GM03348 (cell line): ENCODE results near the gene ERGIC1.

Experiments used
- DNase-seq: peaks from one replicate; pipeline ENCODE4 v3.0.0; 2012; ENCODE audit warnings: low spot score

The ERGIC1 gene

DNA sequence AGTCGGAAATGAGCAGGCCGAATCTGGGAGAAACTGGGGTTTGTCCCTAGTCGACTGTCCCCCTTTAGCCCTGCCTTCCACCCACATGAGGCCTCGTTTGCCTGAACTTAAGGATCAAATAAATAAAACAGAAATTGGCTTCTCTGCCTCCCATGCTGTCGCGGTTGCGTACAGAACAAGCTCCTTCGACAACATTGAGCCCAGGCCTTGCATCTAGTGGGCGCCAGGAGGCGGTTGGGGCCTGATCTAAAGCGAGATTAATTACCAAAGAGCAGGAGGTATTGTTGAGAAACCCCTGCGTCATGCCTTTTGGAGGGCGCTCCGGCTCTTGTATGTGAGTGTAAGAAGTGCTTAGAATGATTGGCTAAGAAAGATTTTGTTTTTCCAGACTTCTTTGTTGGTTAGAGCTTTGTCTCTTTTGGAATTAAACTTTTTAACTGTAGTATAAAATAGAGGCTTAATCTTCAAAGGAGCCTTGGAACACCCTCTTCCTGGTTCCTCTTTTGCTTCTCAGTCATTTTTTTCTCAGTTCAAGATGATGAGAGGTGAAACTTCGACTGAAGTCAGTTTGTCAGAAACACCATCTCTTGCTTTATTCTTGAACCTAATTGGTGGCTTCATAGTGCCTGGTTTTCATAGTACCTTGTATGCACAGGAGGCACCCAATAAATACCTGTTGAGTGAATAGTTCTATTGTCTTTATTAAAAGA lies 150.3 kb downstream of the ERGIC1 start:
- peak; percentile 88 for DNase-seq

GRCh38 chr5:172985596-172985995 lies 151.5 kb downstream of the ERGIC1 start:
- DNase-seq, result no peak

GRCh38 chr5:172988276-172988675 lies 154.2 kb downstream of the ERGIC1 start:
- no peak for DNase-seq

GRCh38 chr5:172990776-172991175 lies 156.7 kb downstream of the ERGIC1 start:
- no peak for DNase-seq

- DNase-seq, result no peak
These were observed 160.4 kb downstream of the ERGIC1 start for GRCh38 chr5:172994405-172994804.

- DNase-seq, result no peak
These were observed 165.4 kb downstream of the ERGIC1 start for GRCh38 chr5:172999372-172999973.

DNA sequence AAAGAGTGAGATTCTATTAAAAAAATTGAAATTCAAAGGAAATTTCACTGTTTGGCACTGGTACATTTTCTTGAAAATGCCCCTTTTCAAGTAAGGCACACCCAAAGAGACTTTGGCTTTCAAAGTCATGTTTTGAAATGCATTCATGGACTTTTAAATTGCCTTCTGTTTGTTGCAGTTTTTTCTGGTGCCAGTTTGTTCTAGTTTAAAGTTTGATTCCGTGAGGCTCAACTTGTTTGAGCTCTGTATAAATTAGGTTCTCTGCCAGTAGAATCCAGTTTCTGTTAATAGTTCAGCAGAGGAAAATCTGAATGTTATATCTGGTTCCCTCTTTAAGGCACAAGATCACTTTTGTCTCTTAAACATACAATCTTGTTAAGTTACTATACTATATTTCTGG lies 165.9 kb downstream of the ERGIC1 start:
- DNase-seq, result no peak

DNA sequence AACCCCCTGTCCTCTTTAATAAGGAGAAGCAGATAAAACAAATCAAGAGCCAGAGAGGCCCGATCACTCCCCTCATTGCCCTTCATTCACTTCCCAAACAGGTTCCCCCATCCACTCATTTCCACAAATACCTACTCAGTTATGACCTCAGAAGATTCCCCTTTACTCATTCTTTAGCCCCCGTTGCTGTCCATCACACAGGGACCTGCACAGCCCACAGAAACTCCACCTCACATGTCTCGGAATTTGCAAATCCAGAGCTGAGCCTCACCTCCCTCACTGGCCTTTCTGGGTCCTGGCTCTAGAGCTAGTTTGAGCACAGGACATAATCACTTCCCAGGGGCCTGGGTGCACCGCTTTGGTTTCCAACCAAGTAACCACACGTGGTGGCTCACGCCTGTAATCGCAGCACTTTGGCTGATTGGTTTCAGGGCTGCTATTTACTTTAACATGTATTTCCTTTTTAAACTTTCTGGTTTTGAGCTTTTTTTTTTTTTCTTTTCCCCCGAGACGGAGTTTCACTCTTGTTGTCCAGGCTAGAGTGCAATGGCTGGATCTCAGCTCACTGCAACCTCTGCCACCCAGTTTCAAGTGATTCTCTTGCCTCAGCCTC lies 167.3 kb downstream of the ERGIC1 start:
- no peak for DNase-seq
